ENCODE data around the gene TANK.
"Not testable (repeated sequence)": the region's sequence is repeated elsewhere in the genome, so short reads cannot be mapped to it uniquely, and the experiment has no call there.

TANK gene

DNA sequence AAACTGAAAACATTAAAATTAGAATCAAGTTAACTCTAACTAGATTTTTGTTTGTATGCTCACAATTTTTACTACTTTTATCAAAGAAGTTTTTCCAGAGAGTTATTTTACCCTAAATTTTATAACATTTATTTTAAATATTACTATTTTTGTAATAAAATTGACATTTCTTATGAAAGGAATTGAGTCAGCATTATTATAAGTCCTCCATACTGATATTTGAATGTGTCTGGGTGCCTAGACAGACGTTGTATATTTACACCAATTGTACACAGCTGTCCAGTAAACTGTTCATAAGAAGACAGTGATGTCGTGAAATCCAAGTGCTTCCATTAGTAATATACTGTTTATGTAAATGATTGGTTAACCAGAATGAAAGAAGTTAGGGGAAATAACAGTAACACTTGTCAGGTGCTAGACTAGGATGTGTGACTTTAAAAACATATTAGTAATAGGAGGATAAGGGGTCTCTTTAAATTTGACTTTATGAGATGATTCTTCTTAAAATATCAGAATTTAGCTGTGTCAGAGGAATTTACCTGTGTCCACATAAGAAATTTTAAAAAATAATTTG is 73.7 kb downstream of the TANK start:
- no peak for DNase-seq

DNA sequence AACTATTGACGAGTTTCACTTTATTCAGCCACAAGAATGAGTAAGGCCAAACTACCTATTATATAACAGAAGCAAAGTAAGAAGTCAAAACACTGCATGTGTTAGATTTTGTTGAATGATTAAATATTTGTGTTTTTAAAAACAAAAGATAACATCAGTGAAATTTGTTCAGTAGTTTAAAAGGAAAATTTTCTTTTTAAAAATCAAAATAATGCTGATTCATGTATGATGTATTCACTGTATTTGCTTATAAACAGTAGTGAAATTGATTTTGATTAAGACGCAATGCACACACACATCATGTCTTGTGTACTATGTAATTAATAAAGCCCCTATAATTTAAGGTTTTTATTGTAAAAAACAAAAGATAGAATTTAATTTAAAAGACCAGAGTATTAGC is 74.4 kb downstream of the TANK start:
- no peak for DNase-seq

DNA sequence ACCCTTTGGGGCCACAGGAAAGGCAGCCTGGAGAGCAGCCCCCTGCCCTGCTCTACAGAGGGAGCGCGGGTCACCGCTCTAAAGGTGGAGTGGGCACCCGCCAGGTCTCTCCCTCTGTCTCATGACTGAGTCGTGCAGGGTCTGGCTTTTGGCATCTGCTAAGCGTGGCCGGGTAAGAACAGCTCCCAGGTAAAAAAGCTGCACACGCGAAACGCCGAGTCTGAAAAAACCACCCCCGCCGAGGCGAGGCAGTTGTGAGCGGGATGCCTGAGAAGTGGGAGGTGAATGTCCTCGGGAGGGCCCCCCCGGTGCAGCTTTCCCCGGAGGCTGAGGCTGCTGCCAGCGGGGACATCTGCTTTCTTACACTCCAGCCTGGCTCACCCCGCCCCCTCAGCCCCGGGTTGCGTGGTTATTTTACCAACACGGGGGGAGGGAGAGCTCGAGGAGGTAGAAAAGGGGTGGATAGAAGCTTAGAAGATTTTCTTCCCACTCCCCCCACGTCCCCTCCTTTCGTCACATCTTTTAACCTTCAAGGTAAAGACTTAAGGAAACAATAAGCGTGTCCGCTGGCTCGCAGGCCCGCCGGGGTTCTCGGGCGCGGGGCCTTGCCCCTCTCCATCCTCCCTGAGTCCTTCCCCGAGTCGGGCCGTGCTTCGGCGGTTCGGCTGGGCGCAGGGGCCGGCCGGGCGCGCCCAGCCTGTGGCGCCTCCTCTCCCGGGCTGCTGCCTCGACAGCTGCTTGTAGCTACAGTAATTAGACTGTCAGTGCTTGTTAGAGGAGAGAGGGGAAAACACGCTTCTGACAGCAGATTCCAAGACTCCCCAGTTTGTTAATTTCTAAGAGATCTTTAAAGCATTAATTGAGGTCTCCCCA is 77.4 kb downstream of the TANK start:
- peak; percentile 76 for DNase-seq

DNA sequence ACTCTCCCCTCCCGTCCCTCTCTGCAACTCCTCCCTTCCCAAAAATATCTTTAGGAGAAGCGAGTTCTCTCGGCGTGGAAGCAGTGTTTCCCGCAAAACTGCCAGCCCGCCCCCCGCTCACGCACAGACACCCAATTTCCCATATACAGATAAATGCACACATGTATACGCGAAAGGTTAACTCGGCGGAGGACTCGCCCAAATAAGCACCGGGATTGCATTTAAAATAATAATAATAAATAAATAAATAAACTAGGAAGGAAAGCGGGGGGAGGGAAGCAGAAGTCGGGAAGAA is 78.0 kb downstream of the TANK start:
- no peak for DNase-seq

DNA sequence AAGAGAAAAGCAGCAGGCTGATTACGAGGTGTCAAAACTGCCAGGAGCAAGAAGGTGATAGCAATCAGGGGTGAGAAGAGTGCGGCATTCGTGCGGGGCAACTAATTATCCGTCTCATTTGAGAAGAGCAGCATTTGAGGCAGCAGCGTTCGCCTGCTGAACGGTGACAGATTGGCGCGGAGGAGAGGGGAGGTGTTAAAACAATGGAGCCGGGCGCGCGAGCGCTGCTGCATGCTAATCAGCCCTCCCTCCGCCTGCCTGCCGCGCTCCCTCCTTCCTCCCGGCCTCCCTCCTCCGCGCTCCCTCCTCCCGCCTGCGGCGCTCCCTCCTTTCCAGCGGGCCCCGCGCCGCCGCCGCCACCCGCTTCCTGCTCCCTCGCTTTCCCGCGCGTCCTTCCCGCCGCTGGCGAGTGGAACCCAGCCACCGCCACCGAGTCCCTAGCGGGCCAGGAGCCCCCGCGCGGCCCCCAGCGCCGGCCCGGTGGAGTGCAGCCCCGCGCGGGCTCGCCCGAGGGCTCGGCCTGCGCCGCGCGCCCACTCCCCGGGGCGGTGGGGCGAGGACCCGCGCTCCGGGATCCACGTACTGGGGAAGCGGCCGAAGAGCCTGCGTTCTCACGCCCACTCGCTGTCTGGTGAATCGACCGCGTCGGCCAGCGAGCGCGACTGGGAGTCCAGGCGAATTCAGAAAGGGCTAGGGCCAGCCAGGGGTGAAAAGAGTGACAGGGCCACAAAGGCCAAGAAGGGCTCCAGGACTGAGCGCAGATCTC is 78.5 kb downstream of the TANK start:
- DNase-seq: peak; percentile 75

DNA sequence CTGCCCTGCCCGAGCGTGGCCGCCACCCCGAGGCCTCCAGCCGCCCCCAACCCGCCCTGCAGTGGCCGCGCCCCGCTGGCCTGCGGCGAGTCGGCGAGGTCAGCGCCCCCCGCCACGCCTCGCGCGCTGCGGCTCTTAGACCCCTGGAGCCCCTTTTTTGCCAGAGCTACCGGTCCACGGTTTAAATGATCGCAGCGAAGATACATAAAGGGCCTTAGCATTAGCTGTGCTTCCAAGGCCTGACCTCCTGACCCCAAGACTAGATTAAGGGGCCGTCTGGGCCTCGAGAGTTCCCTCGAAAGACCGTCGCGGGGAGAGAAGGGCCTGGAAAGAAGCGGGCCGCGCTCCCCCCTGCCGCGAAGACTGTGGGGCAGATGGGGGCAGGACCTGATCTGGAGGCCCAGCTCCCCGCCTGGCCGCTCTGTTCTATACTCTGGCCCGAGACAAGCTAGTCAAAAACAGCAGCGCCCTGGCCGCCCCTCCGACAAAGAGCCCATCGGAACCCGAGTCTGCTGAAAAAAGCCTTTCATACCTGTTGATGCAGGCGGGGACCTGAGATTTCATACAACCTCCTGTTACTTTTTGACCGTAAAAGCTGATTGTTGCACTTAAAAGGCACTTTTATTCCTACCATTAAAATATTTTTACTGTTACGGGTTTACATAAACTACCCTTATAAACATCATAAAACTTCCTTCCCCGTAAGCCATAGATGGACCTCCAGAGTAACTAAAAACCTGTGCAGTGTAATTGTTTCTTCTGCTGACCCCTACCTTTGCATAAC is 79.3 kb downstream of the TANK start:
- no peak for DNase-seq

DNA sequence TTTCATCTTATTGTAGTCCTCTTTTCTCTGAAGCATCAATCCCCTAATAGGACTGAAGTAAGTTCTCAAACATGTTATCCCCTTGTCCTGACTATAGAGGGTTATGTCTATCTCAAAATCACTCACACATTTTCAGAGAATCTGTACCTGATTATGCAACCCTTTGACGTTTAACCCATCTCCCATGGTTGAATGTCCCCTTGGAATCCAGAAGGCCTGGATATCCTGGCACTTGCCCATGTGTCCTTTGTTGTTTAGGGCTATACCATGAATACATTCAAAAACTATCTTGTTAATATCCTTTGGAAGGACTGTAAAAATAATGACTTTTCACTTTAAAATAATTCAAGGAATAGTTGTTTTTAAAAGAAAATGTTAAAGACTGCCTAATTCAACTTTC is 81.7 kb downstream of the TANK start:
- DNase-seq: no peak

DNA sequence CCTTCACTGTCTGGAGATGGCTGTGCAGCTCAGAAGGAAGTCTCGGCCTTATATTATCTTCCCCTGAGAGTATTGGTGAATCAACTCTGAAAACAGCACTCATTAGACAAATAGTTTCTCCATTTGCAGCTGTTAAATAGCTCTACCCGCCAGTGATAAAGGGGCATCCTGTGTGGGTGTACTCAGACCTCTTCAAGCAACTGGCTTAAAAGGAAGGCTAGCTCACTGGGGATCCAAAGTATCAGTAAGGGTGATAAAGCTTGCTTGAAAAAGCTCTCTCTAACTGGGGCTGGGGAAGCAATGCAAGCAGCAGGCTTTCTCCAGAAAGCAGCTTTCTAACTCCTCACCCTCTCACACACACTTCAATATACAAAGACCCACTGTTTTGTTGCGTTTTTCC is 83.1 kb downstream of the TANK start:
- no peak for DNase-seq

DNA sequence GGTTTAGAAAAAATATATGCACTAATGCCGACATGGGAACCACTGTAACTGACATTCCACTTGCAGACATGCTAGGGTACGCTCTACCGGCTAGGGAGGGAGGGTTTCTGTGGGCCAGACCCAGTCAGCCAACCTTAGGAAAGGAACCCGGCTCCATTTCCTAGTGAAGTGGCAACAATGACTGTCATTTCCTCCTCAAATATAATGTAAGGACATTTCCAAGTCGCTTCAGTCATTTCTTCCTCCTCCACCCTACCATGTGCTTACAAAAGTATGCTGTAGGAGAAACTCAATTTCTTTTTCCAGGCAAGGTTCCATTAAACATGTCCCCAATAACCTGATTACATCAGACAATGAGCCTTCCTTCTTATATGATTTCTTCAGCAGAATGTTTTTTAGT is 83.7 kb downstream of the TANK start:
- no peak for DNase-seq

DNA sequence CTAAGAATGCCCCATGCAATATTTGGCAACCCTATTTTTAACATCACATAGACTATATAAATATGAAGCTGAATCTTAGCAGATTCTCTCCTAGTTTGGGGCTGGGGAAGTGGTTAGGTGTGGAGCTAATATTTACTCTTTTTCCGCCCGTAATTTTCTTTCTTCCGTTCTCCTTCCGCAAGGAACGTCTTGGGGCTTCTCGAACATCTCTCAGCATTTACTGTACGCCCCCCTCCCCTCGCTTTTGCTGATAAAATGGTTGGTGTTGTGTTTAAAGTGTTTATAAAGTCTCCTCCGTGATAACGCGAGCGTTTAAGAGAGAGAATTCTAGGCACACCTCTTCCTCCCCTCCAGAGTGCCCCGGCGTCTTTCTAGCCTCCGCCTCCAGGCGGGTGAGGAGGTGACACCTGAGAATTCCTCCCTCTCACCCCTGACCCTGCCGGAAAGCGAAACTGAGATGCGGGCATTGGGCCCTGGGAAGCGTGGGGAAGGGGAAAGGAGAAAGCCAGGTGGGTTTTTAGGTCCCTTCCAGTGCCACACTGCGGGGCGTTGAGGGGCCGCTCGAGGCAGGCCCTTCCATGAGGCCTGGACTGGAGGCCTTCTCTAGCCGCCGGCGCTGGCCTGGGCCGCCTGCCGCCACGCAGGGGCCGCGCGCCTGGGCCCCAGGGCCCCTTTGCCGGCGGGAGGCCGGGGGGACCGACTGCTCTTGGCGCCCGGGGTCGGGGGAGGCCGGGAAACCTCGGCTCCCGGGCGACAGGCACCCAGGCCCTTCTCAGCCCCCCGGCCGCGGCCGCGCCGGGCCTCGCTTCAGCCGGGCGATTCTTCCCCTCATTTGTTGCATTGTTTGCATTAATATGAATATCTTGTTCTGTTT is 84.4 kb downstream of the TANK start:
- not testable (repeated sequence) for DNase-seq

DNA sequence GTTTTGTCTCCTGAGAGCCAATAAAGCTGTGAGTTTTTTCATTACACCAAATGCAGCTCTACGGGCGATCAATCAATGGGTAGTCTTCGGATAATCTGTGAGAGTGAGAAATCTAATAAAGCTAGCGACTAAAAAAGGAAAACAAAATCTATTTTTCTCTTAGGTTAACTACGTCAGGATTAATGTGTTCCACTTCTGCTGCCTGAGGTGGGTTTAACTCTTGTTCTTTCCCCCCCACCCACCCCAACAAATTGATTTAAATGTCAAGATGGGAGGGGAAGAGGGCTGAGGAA is 85.0 kb downstream of the TANK start:
- DNase-seq: no peak

DNA sequence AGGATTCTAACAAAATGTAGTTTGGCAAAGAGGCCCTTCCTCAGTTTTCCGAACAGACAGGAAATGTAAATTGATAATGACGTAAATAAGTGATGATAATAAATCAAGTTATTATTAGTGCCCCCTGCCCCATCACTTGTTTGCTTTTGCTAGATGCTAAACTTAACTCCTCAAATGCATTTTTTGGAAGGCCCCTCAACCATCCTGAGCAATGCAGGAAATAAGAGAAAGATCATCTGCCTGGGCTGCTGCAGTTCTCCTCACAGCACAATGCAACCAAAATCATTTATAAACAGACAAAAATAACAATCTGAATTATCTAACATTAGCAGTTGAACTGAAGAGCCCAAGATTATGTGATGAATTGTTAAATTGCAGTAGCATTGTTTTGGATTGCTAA is 85.4 kb downstream of the TANK start:
- no peak for DNase-seq

DNA sequence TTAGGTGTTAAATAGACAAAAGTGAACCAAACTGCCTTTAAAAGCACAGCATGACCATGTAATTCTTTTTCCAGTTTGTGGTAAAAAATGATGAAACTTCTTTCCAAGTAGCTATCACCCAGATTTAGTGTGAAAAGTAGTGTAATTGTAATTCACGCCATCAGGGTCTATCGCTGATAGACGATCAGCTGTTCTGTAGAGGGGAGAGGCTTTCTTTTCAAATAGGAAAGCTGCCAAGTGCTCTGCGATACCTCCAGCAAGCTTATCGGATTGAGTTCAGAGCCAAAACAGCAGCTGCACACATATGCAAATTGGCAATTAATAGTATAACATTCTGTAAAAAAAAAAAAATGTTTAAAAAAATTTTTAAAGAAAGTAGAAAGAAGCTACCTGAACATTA is 86.1 kb downstream of the TANK start:
- DNase-seq: no peak

DNA sequence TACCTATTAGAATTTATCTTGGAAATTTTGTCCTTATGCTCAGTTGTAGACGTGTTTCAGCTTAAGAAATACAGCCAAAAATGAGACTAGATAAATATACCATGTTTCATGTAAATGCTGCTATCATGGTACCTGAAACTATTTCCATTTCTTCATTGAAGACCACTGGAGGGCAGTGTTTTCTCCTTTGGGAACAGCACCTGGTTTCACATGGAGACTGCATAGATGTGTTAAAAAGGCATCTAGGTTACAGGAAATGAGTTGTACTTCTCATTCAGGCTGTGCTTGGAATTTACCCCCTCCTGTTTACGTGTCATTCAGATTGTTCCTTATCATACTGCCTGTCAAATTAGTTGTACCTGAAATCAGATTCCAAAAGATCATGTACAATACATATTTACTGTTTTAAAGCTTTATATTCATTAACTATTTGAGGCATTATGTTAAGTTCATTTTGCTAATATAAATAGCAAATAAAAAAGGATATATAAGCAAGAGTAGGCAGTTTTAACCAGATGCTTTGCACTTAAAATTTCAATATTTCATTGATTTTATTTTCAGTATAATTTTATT is 90.7 kb downstream of the TANK start:
- no peak for DNase-seq

DNA sequence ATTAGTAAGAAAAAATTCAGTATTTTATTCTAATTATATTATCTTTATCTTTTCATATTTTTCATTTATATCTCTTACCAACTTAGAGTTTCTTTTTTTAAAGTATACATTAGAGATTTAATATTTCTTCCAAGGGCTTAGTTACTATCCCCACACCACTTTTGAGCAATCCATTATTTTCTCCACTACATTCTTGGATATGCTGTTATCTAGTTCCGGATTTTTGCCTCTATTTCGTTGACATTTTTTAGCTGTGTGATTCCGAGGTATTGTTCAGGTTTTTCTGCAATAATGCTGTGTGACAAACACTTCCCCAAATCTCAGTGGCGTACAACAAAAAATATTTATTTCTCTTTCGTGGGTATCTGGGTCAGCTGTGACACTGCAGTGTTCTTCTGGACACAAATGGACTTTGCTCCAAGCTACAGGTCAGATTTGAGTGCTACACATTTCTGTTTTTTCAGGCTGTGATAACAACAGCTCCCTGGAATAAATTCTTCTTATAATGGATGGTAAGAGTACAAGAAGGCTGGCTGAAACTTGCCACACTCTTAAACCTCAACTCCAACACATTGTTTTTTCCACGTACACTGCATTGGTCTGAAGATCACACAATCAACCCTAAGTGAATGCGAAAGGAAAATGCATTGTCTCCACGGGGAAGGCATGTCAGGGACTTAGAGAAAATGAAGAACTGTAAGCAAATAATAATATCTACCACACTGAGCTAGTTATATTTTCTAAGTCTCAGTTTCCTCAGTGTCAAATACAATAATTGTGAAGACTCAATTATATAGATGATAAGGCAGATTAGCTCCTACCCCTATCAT is 97.1 kb downstream of the TANK start:
- DNase-seq: no peak

DNA sequence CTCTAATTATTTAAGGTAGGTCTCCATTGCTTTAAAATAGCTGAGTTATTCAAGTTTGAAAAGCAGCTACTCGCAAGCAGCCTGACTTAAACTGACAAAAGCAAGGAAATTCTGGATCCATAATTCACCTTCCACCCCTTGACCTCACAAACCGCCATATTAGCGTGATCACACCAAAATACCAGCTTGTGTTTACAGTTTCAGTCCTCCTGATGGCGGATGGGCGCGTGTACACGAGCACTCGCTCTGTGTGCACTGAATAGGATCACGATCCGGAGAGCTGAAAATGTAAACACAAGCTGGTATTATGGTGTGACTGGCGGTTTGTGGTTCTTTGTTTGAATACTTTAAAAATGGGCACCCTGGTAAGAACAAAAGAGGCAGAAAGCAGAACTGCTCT is 105.6 kb downstream of the TANK start:
- no peak for DNase-seq

DNA sequence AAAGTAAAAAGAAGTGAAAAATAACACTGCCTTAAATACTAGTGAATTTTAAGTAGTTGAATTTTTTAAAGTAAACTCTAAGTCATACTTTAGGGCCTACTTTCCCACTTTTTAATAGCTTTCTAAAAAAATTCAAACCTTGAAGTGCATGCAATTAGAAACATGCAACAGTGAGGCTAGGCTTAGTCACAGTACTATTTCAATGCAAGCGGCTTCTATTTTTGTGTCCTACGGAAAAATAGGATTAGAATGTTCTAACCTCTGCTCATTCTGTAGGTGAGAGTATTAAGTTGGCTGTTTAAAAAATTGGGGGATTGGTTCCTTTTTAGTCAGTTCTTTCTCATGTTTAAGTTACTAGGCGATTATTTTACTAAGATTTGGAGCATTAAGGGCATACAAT is 108.9 kb downstream of the TANK start:
- no peak for DNase-seq

DNA sequence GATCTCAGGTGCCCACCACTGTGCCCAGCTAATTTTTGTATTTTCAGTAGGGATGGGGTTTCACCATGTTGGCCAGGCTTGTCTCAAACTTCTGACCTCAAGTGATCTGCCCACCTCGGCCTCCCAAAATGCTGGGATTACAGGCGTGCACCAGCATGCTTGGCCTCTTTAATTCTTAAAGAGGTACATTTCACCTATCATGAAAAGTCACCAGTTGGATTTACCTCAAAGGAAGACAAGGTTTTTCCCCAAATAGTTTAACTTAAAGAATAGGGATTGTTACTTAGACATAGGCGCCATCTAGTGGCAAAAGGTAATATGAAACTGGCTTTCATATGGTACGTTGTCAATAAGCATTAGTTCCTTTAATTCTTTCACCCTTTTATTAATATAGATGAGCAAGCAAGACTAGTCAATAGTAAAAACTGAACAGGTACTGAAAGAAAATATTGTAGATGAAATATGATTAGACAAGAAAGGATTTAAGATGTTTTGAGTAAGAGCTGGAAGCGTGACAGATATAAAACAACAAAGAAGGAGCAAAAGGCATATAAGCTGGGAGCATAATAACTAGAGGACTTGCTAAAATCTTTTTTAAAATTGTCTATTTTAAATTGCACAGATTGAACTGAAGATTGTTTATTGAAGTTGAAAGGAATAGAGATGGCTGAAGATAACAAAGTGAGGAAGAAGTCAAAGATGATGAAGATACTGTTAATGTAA is 113.0 kb downstream of the TANK start:
- no peak for DNase-seq

DNA sequence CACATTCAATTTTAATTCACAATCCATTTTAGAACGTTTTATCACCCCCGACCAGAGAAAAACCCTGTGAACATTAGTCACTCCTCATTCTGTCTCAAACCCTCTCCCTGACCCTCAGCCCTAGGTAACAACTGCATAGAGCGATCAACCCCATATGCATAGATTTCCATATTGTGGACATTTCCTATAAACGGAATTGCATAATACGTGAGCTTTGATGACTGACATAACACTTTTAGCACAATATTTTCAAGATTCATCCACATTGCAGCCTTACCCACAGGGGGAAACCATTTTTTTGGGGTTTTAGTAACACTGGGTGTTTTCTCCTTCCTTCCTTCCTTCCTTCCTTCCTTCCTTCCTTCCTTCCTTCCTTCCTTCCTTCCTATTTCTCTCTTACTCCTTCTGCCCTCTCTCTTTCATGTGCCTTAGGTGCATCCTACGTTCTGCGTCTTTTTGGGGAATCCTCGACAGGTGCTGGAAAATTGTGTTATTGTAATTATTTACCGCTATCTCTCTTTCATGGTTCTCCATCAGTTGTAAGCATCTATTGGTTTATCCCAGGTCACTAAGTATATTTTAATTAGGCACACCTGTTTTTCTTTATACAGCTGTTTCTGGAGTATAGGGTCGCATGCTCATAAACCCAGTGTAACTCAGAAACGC is 118.5 kb downstream of the TANK start:
- not testable (repeated sequence) for DNase-seq

DNA sequence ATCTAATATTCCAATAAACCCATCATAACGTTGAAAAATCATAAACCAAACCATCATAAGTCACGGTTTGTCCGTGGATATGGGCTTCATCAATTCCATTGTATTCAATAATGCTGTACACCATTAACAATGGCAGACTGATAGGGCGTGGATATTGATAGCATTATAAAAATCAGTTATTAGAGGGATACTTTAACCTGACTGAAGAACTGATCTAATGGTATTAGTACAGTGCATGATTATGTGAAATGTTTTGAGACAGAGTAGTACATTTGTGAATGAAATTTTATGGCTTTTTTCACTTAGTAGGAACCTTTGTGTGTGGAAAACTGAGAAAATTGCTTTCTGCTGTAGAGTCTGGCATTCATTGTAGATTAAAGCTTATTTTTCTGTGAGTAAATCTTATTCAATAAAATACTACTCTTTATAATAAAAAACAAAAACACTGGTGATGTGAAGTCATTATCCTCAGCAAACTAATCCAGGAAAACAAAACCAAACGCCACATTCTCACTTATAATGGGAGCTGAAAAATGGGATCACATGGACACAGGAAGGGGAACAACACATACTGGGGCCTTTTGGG is 119.1 kb downstream of the TANK start:
- not testable (repeated sequence) for DNase-seq

Measured in femur (tissue), 1 donor.